Endothelial cell of umbilical vein (primary cell): ENCODE results near the gene PTGS1. TPM values are rescaled to one million over a fixed set of nuclear protein-coding genes. Genes with fewer than 3 reads are reported as not detected.

Experiments used
- BruUV-seq: library from RNA; stranded (reverse); fragments of 400-500 nt; replicated peaks from 2 replicates; lab custom pipeline; 2021; lab: Mats Ljungman, UMichigan
- CTCF ChIA-PET: fragments of 300-600, 350-600 bp; sonication (Branson Sonifier 250); formaldehyde crosslinking; loops from one replicate; lab custom pipeline; 2021; ENCODE audit warnings: antibody characterized with exemption, inconsistent platforms; lab: Charles Lee
- POLR2A ChIA-PET: fragments of 300-600, 350-600 bp; sonication (Branson Sonifier 250); formaldehyde crosslinking; loops from one replicate; lab custom pipeline; 2021; ENCODE audit warnings: antibody characterized with exemption, inconsistent platforms; lab: Charles Lee
- DNase-seq: peaks from one replicate; pipeline ENCODE4 v3.0.0-alpha.2; 2011; ENCODE audit warnings: low read depth, low spot score
- FAIRE-seq: peaks from 2 replicates; lab custom pipeline; 2011; peaks lifted over from hg19 to GRCh38; lab: Jason Lieb, UNC
- H2AFZ ChIP-seq: 2 replicates; pipeline ENCODE4 v1.6.0; 2012; ENCODE audit warnings: low read depth, low read length, control low read depth, inconsistent platforms
- H3K27ac ChIP-seq: 2 replicates; pipeline ENCODE4 v1.5.1; 2011; ENCODE audit warnings: low read depth, mild to moderate bottlenecking, control low read depth, low read length, moderate library complexity; ENCODE audit not compliant: insufficient read depth
- H3K27me3 ChIP-seq, 2 experiments: 2 replicates each; pipeline versions ENCODE4 v1.6.0 to v1.6.1; 2011; ENCODE audit warnings: low read length in 2 of 2, mixed read lengths in 1 of 2; ENCODE audit not compliant: control insufficient read depth in 2 of 2, insufficient read depth in 2 of 2
- H3K36me3 ChIP-seq, 2 experiments: 2 replicates in 1 of 2; 3 replicates in 1 of 2; pipeline ENCODE4 v1.5.1; 2011; ENCODE audit warnings: low read length in 2 of 2, mild to moderate bottlenecking in 1 of 2, moderate library complexity in 1 of 2; ENCODE audit not compliant: control insufficient read depth in 2 of 2, insufficient read depth in 2 of 2; ENCODE audit errors: extremely low read depth in 1 of 2
- H3K4me1 ChIP-seq: 3 replicates; pipeline ENCODE4 v1.5.1; 2011; ENCODE audit warnings: mild to moderate bottlenecking, low read length; ENCODE audit not compliant: control insufficient read depth, insufficient read depth; ENCODE audit errors: extremely low read depth
- H3K4me2 ChIP-seq: 2 replicates; pipeline ENCODE4 v1.6.1; 2011; ENCODE audit warnings: low read length, control low read depth, mixed read lengths; ENCODE audit not compliant: insufficient read depth
- H3K4me3 ChIP-seq, 3 experiments: fragments of 200-600 bp in 1 of 3; sonication (generic), shearing (Covaris generic) in 1 of 3; replicated peaks in 1 of 3; 2 replicates each; pipeline ENCODE4 v1.5.1; 2011 to 2016; ENCODE audit warnings: control low read depth in 3 of 3, low read length in 3 of 3, mild to moderate bottlenecking in 2 of 3, inconsistent platforms in 1 of 3, low read depth in 1 of 3, moderate library complexity in 1 of 3; ENCODE audit not compliant: insufficient read depth in 1 of 3
- H3K79me2 ChIP-seq: 2 replicates; pipeline ENCODE4 v1.6.0; 2012; ENCODE audit warnings: low read length, inconsistent platforms; ENCODE audit not compliant: control insufficient read depth, insufficient read depth
- H3K9ac ChIP-seq: replicated peaks from 2 replicates; pipeline ENCODE3; 2011; ENCODE audit warnings: low read length, control low read depth; ENCODE audit not compliant: insufficient read depth; ENCODE audit errors: extremely low read depth
- H3K9me1 ChIP-seq: replicated peaks from 3 replicates; pipeline ENCODE4 v1.6.0; 2011; ENCODE audit warnings: mild to moderate bottlenecking, low read length; ENCODE audit not compliant: control insufficient read depth, insufficient read depth; ENCODE audit errors: extremely low read depth
- H3K9me3 ChIP-seq: replicated peaks from 2 replicates; pipeline ENCODE4 v1.5.1; 2012; ENCODE audit warnings: low read length, inconsistent platforms; ENCODE audit not compliant: control insufficient read depth, insufficient read depth
- H4K20me1 ChIP-seq: replicated peaks from 2 replicates; pipeline ENCODE3; 2011; ENCODE audit warnings: mild to moderate bottlenecking, low read length; ENCODE audit not compliant: control insufficient read depth, insufficient read depth; ENCODE audit errors: extremely low read depth
- CTCF ChIP-seq, 2 donors: IDR thresholded peaks; 1 replicate in 1 of 2; 2 replicates in 1 of 2; pipeline ENCODE4 v1.5.1; 2011; ENCODE audit warnings: low read length in 2 of 2, mild to moderate bottlenecking in 2 of 2, moderate library complexity in 2 of 2, control low read depth in 1 of 2, inconsistent platforms in 1 of 2, low read depth in 1 of 2; ENCODE audit not compliant: insufficient read depth in 1 of 2; ENCODE audit errors: extremely low read depth in 1 of 2
- EZH2 ChIP-seq: IDR thresholded peaks from 2 replicates; pipeline ENCODE4 v1.6.1; 2012; ENCODE audit warnings: borderline replicate concordance, low read depth, mild to moderate bottlenecking, moderate library complexity, low read length, inconsistent platforms; ENCODE audit not compliant: severe bottlenecking
- FOS ChIP-seq: IDR thresholded peaks from 2 replicates; pipeline ENCODE4 v1.6.1; 2011; ENCODE audit warnings: mild to moderate bottlenecking, low read length, moderate library complexity, borderline replicate concordance; ENCODE audit not compliant: insufficient read depth
- GATA2 ChIP-seq: IDR thresholded peaks from 2 replicates; pipeline ENCODE4 v1.7.0; 2011; ENCODE audit warnings: low read depth, mild to moderate bottlenecking, moderate library complexity, mixed read lengths, low read length; ENCODE audit not compliant: insufficient read length, insufficient read depth
- JUN ChIP-seq: IDR thresholded peaks from 2 replicates; pipeline ENCODE4 v1.6.1; 2011; ENCODE audit warnings: borderline replicate concordance, low read depth; ENCODE audit not compliant: insufficient read length, insufficient read depth
- MYC ChIP-seq: IDR thresholded peaks from one replicate; pipeline ENCODE4 v1.6.1; 2011; ENCODE audit warnings: mild to moderate bottlenecking, low read depth, low read length
- POLR2A ChIP-seq: IDR thresholded peaks from 2 replicates; pipeline ENCODE4 v1.6.1; 2012; ENCODE audit warnings: low read depth, mild to moderate bottlenecking, control low read depth, low read length
- POLR2AphosphoS5 ChIP-seq: IDR thresholded peaks from 2 replicates; pipeline ENCODE4 v1.6.1; 2012; ENCODE audit warnings: low read depth, mild to moderate bottlenecking, control low read depth, low read length, moderate library complexity; ENCODE audit not compliant: insufficient read depth
- dilution Hi-C: fragments of 300-500 bp; cut with MboI; formaldehyde crosslinking; loops from one replicate; pipeline ENCODE4 v1.15.0; 2019; ENCODE audit warnings: low sequenced_read_pairs; ENCODE audit not compliant: extremely low pct_ligation_motif_present
- intact Hi-C: fragments of 100-400 bp; cut with micrococcal nuclease; formaldehyde crosslinking; loops from one replicate; pipeline ENCODE4 v1.10.0; 2022
- polyA plus RNA-seq, 4 experiments: library from polyadenylated mRNA; depleted of rRNA in 3 of 4; stranded (reverse) in 3 of 4; unstranded in 1 of 4; fragments of >200 nt; gene quantifications; 2 replicates each; pipeline versions ENCODE4 v1.2.1 to v1.2.3, GENCODE V29; 2011 to 2012; ENCODE audit warnings: missing spikeins in 1 of 4
- total RNA-seq: library from RNA; stranded (reverse); gene quantifications from 2 replicates; pipeline ENCODE4 v1.2.3, GENCODE V29; 2021
- TF ChIP-seq, protein P1 (sequence below): IDR thresholded peaks from 2 replicates; pipeline ENCODE4 v1.6.1; 2011; ENCODE audit not compliant: insufficient read depth, insufficient read length

PTGS1 gene
- total and polyA plus RNA-seq, 2 donors (not counting 3 experiments of a cell fraction or from before 2014, with no cell fraction given), result 37.6 to 45.2 TPM

- H4K20me1 ChIP-seq, result no peaks in the 10 kb centered on the region
- no TSS peak for BruUV-seq
- CTCF ChIA-PET, result interaction anchor here (0.5 to 1.6 kb wide), 4 partner anchors 14 to 276 kb away, joined by 3 to 8 read pairs (median 5); no protein-coding TSS in a partner anchor
- no peaks in the 10 kb centered on the region for H3K9me1 ChIP-seq
- FAIRE-seq (peak; percentile 40), DNase-seq (peak; percentile 46)
- no peak overlapping the region for H3K4me2 ChIP-seq
- no peaks in the 10 kb centered on the region for H3K79me2 ChIP-seq
- no peak for TF ChIP-seq CTCF (IDR thresholded peaks at IDR 0.05; ENCODE audit: extremely low read depth in 1 of 2, insufficient read depth in 1 of 2, low read depth in 1 of 2, low read length in 2 of 2)
- TF ChIP-seq FOS, result no peak
- peak; percentile 30 for TF ChIP-seq POLR2AphosphoS5
- TF ChIP-seq POLR2A, result peak; percentile 9
- TF ChIP-seq EZH2, result no peak
- no peak for TF ChIP-seq MYC
- no peak for TF ChIP-seq GATA2
- TF ChIP-seq, protein P1, sequence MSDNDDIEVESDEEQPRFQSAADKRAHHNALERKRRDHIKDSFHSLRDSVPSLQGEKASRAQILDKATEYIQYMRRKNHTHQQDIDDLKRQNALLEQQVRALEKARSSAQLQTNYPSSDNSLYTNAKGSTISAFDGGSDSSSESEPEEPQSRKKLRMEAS, result no peak
- no peak for TF ChIP-seq JUN
- no peaks in the 10 kb centered on the region for H3K27me3 ChIP-seq
- H2AFZ ChIP-seq, result peak overlapping the region; percentile 78
- dilution Hi-C loops, result loop anchor here (25.0 kb wide), 1 partner anchor 263 kb away; no protein-coding TSS in a partner anchor
- no peaks in the 10 kb centered on the region for H3K9me3 ChIP-seq
- intact Hi-C loops, result loop anchor here (5.0 kb wide), 1 partner anchor 437 kb away; no protein-coding TSS in a partner anchor
- POLR2A ChIA-PET, result interaction anchor here (0.6 kb wide), 1 partner anchor 21 kb away, joined by 3 read pairs; no protein-coding TSS in a partner anchor
- no peak overlapping the region for H3K4me3 ChIP-seq
- H3K9ac ChIP-seq, result no peak overlapping the region
- peaks cover 38% of the 10 kb centered on the region for H3K4me1 ChIP-seq
- H3K36me3 ChIP-seq, result no peaks in the 10 kb centered on the region
- no peak overlapping the region for H3K27ac ChIP-seq
Measured at GRCh38 chr9:122374885-122375420, 4.1 kb downstream of the PTGS1 start.
